ENCODE measurements around the gene KYAT1. TPM values are rescaled to one million over a fixed set of nuclear protein-coding genes. Genes with fewer than 3 reads are reported as not detected.

The KYAT1 gene
- total RNA-seq, 1 donor from 2014 or later, result 21.7 TPM

DNA sequence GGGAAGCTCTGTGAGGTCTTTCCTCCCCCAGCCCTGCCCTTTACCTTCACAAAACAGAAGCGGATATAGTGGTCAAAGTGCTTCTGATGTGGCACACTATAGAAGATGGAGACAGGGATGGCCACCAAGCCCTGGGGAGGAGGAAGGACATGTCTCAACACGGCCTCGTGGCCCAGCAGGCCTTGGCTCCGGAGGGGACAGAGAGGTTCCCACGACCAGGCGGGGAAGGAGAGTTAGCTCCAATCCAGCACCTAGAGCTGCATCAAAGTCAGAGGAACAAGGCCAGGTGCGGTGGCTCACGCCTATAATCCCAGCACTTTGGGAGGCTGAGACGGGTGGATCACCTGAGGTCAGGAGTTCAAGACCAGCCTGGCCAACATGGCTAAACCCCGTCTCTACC lies 48.1 kb downstream of the KYAT1 start:
- Histone ChIP-seq H3K36me3 (no peaks in the 10 kb centered on the region), H3K9ac (no peak overlapping the region), H3K79me2 (ENCODE audit: low read depth) (peaks cover 7% of the 10 kb centered on the region), H4K20me1 (ENCODE audit: low read depth) (peaks cover under 1% of the 10 kb centered on the region), H3K4me2 (no peak overlapping the region), H3K27ac (no peak overlapping the region), H2AFZ (replicated peaks) (no peak overlapping the region), H3K27me3 (no peaks in the 10 kb centered on the region), H3K4me1 (peaks cover 3% of the 10 kb centered on the region), H3K4me3 (no peak overlapping the region), H3F3A (ENCODE audit: low read depth) (peaks cover 6% of the 10 kb centered on the region), H3K9me3 (ENCODE audit: low read depth) (no peaks in the 10 kb centered on the region)
- Mint-ChIP-seq H3K4me3 (no peak overlapping the region), H3K27ac (no peak overlapping the region), H3K27me3 (ENCODE audit: insufficient read depth, low read depth) (peaks cover 7% of the 10 kb centered on the region), H3K9me3 (no peaks in the 10 kb centered on the region), H3K4me1 (peaks cover 11% of the 10 kb centered on the region), H3K36me3 (peaks cover 5% of the 10 kb centered on the region)
- no peak for DNase-seq (ENCODE audit: low spot score)
- TF ChIP-seq, protein P1, sequence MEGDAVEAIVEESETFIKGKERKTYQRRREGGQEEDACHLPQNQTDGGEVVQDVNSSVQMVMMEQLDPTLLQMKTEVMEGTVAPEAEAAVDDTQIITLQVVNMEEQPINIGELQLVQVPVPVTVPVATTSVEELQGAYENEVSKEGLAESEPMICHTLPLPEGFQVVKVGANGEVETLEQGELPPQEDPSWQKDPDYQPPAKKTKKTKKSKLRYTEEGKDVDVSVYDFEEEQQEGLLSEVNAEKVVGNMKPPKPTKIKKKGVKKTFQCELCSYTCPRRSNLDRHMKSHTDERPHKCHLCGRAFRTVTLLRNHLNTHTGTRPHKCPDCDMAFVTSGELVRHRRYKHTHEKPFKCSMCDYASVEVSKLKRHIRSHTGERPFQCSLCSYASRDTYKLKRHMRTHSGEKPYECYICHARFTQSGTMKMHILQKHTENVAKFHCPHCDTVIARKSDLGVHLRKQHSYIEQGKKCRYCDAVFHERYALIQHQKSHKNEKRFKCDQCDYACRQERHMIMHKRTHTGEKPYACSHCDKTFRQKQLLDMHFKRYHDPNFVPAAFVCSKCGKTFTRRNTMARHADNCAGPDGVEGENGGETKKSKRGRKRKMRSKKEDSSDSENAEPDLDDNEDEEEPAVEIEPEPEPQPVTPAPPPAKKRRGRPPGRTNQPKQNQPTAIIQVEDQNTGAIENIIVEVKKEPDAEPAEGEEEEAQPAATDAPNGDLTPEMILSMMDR (IDR thresholded peaks at IDR 0.05), result no peak

- peaks cover 14% of the 10 kb centered on the region for H3K4me1 Mint-ChIP-seq
- H3K27me3 Mint-ChIP-seq (ENCODE audit: insufficient read depth, low read depth), result peaks cover 5% of the 10 kb centered on the region
- Histone ChIP-seq H3K4me2 (peak within 1 kb of the TSS; percentile 97), H3K27me3 (no peaks in the 10 kb centered on the region), H3F3A (ENCODE audit: low read depth) (peaks cover 6% of the 10 kb centered on the region), H3K36me3 (no peaks in the 10 kb centered on the region), H3K9me3 (ENCODE audit: low read depth) (no peaks in the 10 kb centered on the region), H2AFZ (replicated peaks) (peak within 1 kb of the TSS; percentile 89), H3K79me2 (ENCODE audit: low read depth) (peaks cover 19% of the 10 kb centered on the region), H3K27ac (no peak within 1 kb of the TSS), H3K4me3 (peak within 1 kb of the TSS; percentile 96), H3K9ac (peak within 1 kb of the TSS; percentile 76), H3K4me1 (peaks cover 6% of the 10 kb centered on the region), H4K20me1 (ENCODE audit: low read depth) (peaks cover 2% of the 10 kb centered on the region)
- no peaks in the 10 kb centered on the region for H3K9me3 Mint-ChIP-seq
- TF ChIP-seq EZH2 (IDR thresholded peaks at IDR 0.05) (no peak), EZH2phosphoT487 (IDR thresholded peaks at IDR 0.05) (no peak)
- TF ChIP-seq, protein P1 (IDR thresholded peaks at IDR 0.05), result no peak
- peak within 1 kb of the TSS; percentile 60 for H3K27ac Mint-ChIP-seq
- peak within 1 kb of the TSS; percentile 96 for H3K4me3 Mint-ChIP-seq
- DNase-seq (ENCODE audit: low spot score), result peak; percentile 97
- H3K36me3 Mint-ChIP-seq, result peaks cover 11% of the 10 kb centered on the region
Observed at GRCh38 chr9:128829477-128830251, 52.1 kb downstream of the KYAT1 start, which contains the start of gene SPOUT1. TSS of gene SPOUT1 (minus strand) at chr9:128829794. CDS start at chr9:128829780, 14 bp downstream.

- peaks cover 14% of the 10 kb centered on the region for H3K4me1 Mint-ChIP-seq
- H3K4me2 ChIP-seq, result peak overlapping the region; percentile 97
- no peak for DNase-seq (ENCODE audit: low spot score)
- H3K4me1 ChIP-seq, result peaks cover 6% of the 10 kb centered on the region
- H3K36me3 ChIP-seq, result no peaks in the 10 kb centered on the region
- TF ChIP-seq, protein P1 (IDR thresholded peaks at IDR 0.05), result no peak
- TF ChIP-seq EZH2phosphoT487 (IDR thresholded peaks at IDR 0.05) (no peak), EZH2 (IDR thresholded peaks at IDR 0.05) (no peak)
- H3K36me3 Mint-ChIP-seq, result peaks cover 9% of the 10 kb centered on the region
- H4K20me1 ChIP-seq (ENCODE audit: low read depth), result peaks cover 2% of the 10 kb centered on the region
- peaks cover 19% of the 10 kb centered on the region for H3K79me2 ChIP-seq (ENCODE audit: low read depth)
- no peak overlapping the region for H3K27ac ChIP-seq
- peak overlapping the region; percentile 89 for H2AFZ ChIP-seq (replicated peaks)
- H3K9me3 Mint-ChIP-seq, result no peaks in the 10 kb centered on the region
- H3K27ac Mint-ChIP-seq, result peak overlapping the region; percentile 60
- H3K27me3 Mint-ChIP-seq (ENCODE audit: insufficient read depth, low read depth), result peaks cover 5% of the 10 kb centered on the region
- peak overlapping the region; percentile 76 for H3K9ac ChIP-seq
- H3K9me3 ChIP-seq (ENCODE audit: low read depth), result no peaks in the 10 kb centered on the region
- peaks cover 6% of the 10 kb centered on the region for H3F3A ChIP-seq (ENCODE audit: low read depth)
- H3K27me3 ChIP-seq, result no peaks in the 10 kb centered on the region
- peak overlapping the region; percentile 96 for H3K4me3 Mint-ChIP-seq
- peak overlapping the region; percentile 96 for H3K4me3 ChIP-seq
Observed at GRCh38 chr9:128828719-128829452, 52.9 kb downstream of the KYAT1 start.
